Pancreas (tissue), 10 donors: Measurements from ENCODE around the gene TRAPPC3. TPM values are rescaled to one million over a fixed set of nuclear protein-coding genes. Genes with fewer than 3 reads are reported as not detected.

Source experiments
- ATAC-seq, 4 donors: fragments of 200-7000 bp; cut with Tn5 transposase; one replicate each; pipeline versions ENCODE4 v1.8.0 to v1.9.1; 2020; ENCODE audit warnings: mild to moderate bottlenecking in 4 of 4, moderate library complexity in 4 of 4
- DNase-seq, 6 donors: peaks; one replicate each; pipeline ENCODE4 v3.0.0-alpha.2; 2020
- FAIRE-seq: peaks from 2 replicates; lab custom pipeline; 2012; peaks lifted over from hg19 to GRCh38; lab: Jason Lieb, UNC
- H3K27ac ChIP-seq, 4 donors: fragments of 200-600 bp; sonication (generic); 1 replicate in 3 of 4; 2 replicates in 1 of 4; pipeline versions ENCODE4 v1.5.0 to v1.8.0; 2020
- H3K27me3 ChIP-seq, 4 donors: fragments of 200-600 bp; one replicate each; pipeline ENCODE4 v1.8.0; 2021
- H3K36me3 ChIP-seq, 3 donors: fragments of 200-600 bp; sonication (generic) in 1 of 3; one replicate each; pipeline versions ENCODE4 v1.5.0 to v1.8.0; 2020 to 2021
- H3K4me1 ChIP-seq, 3 donors: fragments of 200-600 bp; one replicate each; pipeline ENCODE4 v1.8.0; 2021
- H3K4me3 ChIP-seq, 4 donors: fragments of 200-600 bp; sonication (generic) in 2 of 4; one replicate each; pipeline versions ENCODE4 v1.5.0 to v1.8.0; 2020 to 2021
- H3K9me3 ChIP-seq, 4 donors: fragments of 200-600 bp; one replicate each; pipeline ENCODE4 v1.8.0; 2021
- CTCF ChIP-seq, 4 donors: fragments of 200-600 bp; sonication (generic) in 3 of 4; IDR thresholded peaks; one replicate each; pipeline versions ENCODE4 v1.5.0 to v1.8.0; 2021; ENCODE audit warnings: antibody characterized with exemption in 4 of 4
- WGBS, 2 donors: extraction: QIAGEN DNeasy Blood & Tissue Kit; methylation state at CpG; one replicate each; pipeline ENCODE4 v1.1.7; 2013; 5-methylcytosine and 5-hydroxymethylcytosine counted together
- intact Hi-C, 3 donors: fragments of 100-400 bp; cut with DNase I; formaldehyde crosslinking; loops; one replicate each; pipeline versions ENCODE4 v1.11.1 to v1.14.2; 2022
- polyA plus RNA-seq, 2 donors: library from polyadenylated mRNA; stranded (reverse); fragments of 200-250 nt; gene quantifications; one replicate each; pipeline ENCODE4 v1.2.3, GENCODE V29; 2013
- total RNA-seq, 6 donors: library from RNA; stranded (reverse); fragmentation: NEBNext Ultra II Directional in 4 of 6; extraction: Animal tissue kit (Norgen Biotek cat#: 25700) in 4 of 6; gene quantifications; one replicate each; pipeline versions ENCODE4 v1.2.1 to v1.2.4, GENCODE V29; 2021 to 2023
- donor health status: healthy with polysubstance abuse.
- donor health status: DM: no; HTN: no; CAD: no; lungs with moderate emphysema.
- donor health status: DM: no; HTN: no; CAD: no.
- donor health status: control.
- donor health status: control.
- donor health status: Bipolar disorder and iron deficiency.
- donor health status: DM: yes; HTN: yes; CAD: no.
- donor health status: DM: no; HTN: no; CAD: no.
- donor health status: DM: no; HTN: no; CAD: no.
- donor health status: DM: yes; HTN: yes; CAD: no.

Gene TRAPPC3
- total and polyA plus RNA-seq, 8 donors = 21.8 to 41.5 (median 27.0) TPM

- FAIRE-seq = no peak
- DNase-seq = no peak
- WGBS, 2 donors = 94 to 95% methylated on average over 21 of the region's 21 CpGs
- ATAC-seq = no peak
- intact Hi-C loops = no loop called here
- no peaks in the 10 kb centered on the region for H3K27me3 ChIP-seq
- H3K4me1 ChIP-seq = peaks cover 0 to 11% (median 9%) of the 10 kb centered on the region in 3 donors
- no peaks in the 10 kb centered on the region for H3K9me3 ChIP-seq
- TF ChIP-seq CTCF (IDR thresholded peaks at IDR 0.05) = no peak
- H3K4me3 ChIP-seq = no peak overlapping the region
- no peak overlapping the region for H3K27ac ChIP-seq
- peaks cover 0 to 26% (median 8%) of the 10 kb centered on the region in 3 donors for H3K36me3 ChIP-seq
These were observed 22.9 kb upstream of the TRAPPC3 start for GRCh38 chr1:36172017-36172747.

GRCh38 chr1:36170643-36171412, 21.5 kb upstream of the TRAPPC3 start:
- DNase-seq = no peak
- ATAC-seq = no peak
- no peak for FAIRE-seq
- H3K9me3 ChIP-seq = no peaks in the 10 kb centered on the region
- intact Hi-C loops = no loop called here
- no peak overlapping the region for H3K4me3 ChIP-seq
- H3K36me3 ChIP-seq = peaks cover 0 to 18% (median 8%) of the 10 kb centered on the region in 3 donors
- no peak overlapping the region for H3K27ac ChIP-seq
- WGBS, 2 donors = 86 to 89% methylated on average over 12 of the region's 12 CpGs
- H3K4me1 ChIP-seq = peaks cover 0 to 11% (median 8%) of the 10 kb centered on the region in 3 donors
- no peaks in the 10 kb centered on the region for H3K27me3 ChIP-seq
- no peak for TF ChIP-seq CTCF (IDR thresholded peaks at IDR 0.05)

- no peak for DNase-seq
- no peak overlapping the region for H3K27ac ChIP-seq
- no peak for FAIRE-seq
- peaks cover 0 to 18% (median 5%) of the 10 kb centered on the region in 3 donors for H3K36me3 ChIP-seq
- H3K4me3 ChIP-seq = no peak overlapping the region
- no peaks in the 10 kb centered on the region for H3K27me3 ChIP-seq
- H3K4me1 ChIP-seq = peaks cover 0 to 4% (median 0%) of the 10 kb centered on the region in 3 donors
- no peak for ATAC-seq
- WGBS, 2 donors = 81 to 89% methylated on average over 3 of the region's 3 CpGs
- intact Hi-C loops = no loop called here
- TF ChIP-seq CTCF (IDR thresholded peaks at IDR 0.05) = no peak
- no peaks in the 10 kb centered on the region for H3K9me3 ChIP-seq
These were observed 19.2 kb upstream of the TRAPPC3 start for GRCh38 chr1:36168514-36168913.

GRCh38 chr1:36166938-36167905, 17.9 kb upstream of the TRAPPC3 start:
- Histone ChIP-seq H3K27ac (no peak overlapping the region), H3K9me3 (no peaks in the 10 kb centered on the region), H3K27me3 (no peaks in the 10 kb centered on the region), H3K4me3 (no peak overlapping the region), H3K36me3 (peaks cover 0 to 10% (median 0%) of the 10 kb centered on the region in 3 donors), H3K4me1 (peaks cover 7 to 17% (median 7%) of the 10 kb centered on the region in 3 donors)
- TF ChIP-seq CTCF (IDR thresholded peaks at IDR 0.05) = no peak
- no peak for DNase-seq
- FAIRE-seq = no peak
- intact Hi-C loops = no loop called here
- WGBS, 2 donors = 91 to 93% methylated on average over 15 of the region's 15 CpGs
- ATAC-seq = no peak
